DND-41 (cell line): ENCODE data around the gene COG2.

Experiments
- ATAC-seq: fragments of 200-7000 bp; cut with Tn5 transposase; 3 replicates; pipeline ENCODE4 v1.9.1; 2021; ENCODE audit warnings: low read depth; ENCODE audit not compliant: insufficient read depth
- DNase-seq: peaks from one replicate; pipeline ENCODE4 v3.0.0-alpha.2; 2020
- H2AFZ ChIP-seq: 2 replicates; pipeline ENCODE4 v1.6.0; 2012; ENCODE audit warnings: low read depth, low read length
- H3K27ac ChIP-seq: 2 replicates; pipeline ENCODE4 v1.5.1; 2012; ENCODE audit warnings: low read length, inconsistent platforms
- H3K27me3 ChIP-seq: fragments of 200-600 bp; sonication (generic); 2 replicates; pipeline ENCODE4 v1.6.0; 2012; ENCODE audit warnings: low read length, mild to moderate bottlenecking, inconsistent platforms; ENCODE audit not compliant: insufficient read depth, poor library complexity
- H3K36me3 ChIP-seq: 2 replicates; pipeline ENCODE4 v1.5.1; 2012; ENCODE audit warnings: low read length, inconsistent platforms; ENCODE audit not compliant: insufficient read depth
- H3K4me1 ChIP-seq: 2 replicates; pipeline ENCODE4 v1.5.1; 2012; ENCODE audit warnings: mild to moderate bottlenecking, low read length; ENCODE audit not compliant: insufficient read depth
- H3K4me2 ChIP-seq: 2 replicates; pipeline ENCODE4 v1.6.0; 2012; ENCODE audit warnings: mild to moderate bottlenecking, moderate library complexity, low read length, inconsistent platforms; ENCODE audit not compliant: insufficient read depth
- H3K4me3 ChIP-seq, 2 experiments: fragments of 200-600 bp in 1 of 2; shearing (Covaris generic) in 1 of 2; 2 replicates each; pipeline ENCODE4 v1.5.1; 2012 to 2016; ENCODE audit warnings: inconsistent platforms in 2 of 2, low read length in 2 of 2, mild to moderate bottlenecking in 2 of 2, low read depth in 1 of 2, moderate library complexity in 1 of 2
- H3K79me2 ChIP-seq: 2 replicates; pipeline ENCODE4 v1.6.0; 2012; ENCODE audit warnings: low read length, inconsistent platforms; ENCODE audit not compliant: insufficient read depth
- H3K9ac ChIP-seq: 2 replicates; pipeline ENCODE4 v1.6.0; 2012; ENCODE audit warnings: low read depth, mild to moderate bottlenecking, inconsistent platforms, low read length, moderate library complexity
- H3K9me3 ChIP-seq: 2 replicates; pipeline ENCODE4 v1.5.1; 2012; ENCODE audit warnings: low read length, moderate library complexity, mild to moderate bottlenecking, inconsistent platforms; ENCODE audit not compliant: insufficient read depth, severe bottlenecking
- H4K20me1 ChIP-seq: 2 replicates; pipeline ENCODE4 v1.6.0; 2012; ENCODE audit warnings: low read length; ENCODE audit not compliant: insufficient read depth
- EZH2 ChIP-seq: IDR thresholded peaks from 3 replicates; pipeline ENCODE4 v1.6.1; 2012; ENCODE audit warnings: borderline replicate concordance, low read depth, mild to moderate bottlenecking, moderate library complexity, low read length, inconsistent platforms; ENCODE audit not compliant: severe bottlenecking
- TF ChIP-seq, protein P1 (sequence below): IDR thresholded peaks from 2 replicates; pipeline ENCODE4 v1.5.1; 2012; ENCODE audit warnings: borderline replicate concordance, low read length, moderate library complexity, mild to moderate bottlenecking; ENCODE audit not compliant: poor library complexity, severe bottlenecking; ENCODE audit errors: extremely low read depth

The COG2 gene

DNA sequence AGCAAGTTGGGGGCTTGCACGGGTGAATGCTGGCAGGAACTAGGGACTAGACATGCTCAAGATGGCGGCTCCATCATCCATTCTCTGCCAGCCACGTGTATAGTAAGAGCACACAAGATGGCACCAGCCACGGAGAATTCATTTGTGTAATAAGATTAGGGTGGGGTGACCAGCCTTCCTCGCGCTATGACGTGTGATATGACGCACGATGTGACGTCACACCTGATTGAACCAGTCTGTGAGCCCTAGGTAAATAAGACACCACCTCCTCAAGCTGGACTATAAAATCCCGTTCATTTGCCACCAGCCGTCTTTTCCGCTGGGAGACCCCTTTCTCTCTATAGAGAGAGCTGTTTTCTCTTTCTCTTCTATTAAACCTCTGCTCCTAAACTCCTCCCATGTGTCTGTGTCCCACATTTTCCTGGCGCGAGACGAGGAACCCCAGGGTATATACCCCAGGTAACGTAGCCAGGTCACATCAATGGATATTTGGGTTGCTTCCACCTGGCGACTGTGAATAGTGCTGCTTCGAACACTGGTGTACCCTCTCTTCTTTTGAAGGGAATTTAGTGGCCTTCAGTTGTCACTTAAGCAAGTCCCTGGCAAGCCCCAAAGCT lies 18.1 kb upstream of the COG2 start:
- H3K4me3 ChIP-seq, result no peak overlapping the region
- H2AFZ ChIP-seq, result no peak overlapping the region
- ATAC-seq (no peak), DNase-seq (no peak)
- H3K9me3 ChIP-seq, result no peaks in the 10 kb centered on the region
- no peak overlapping the region for H3K9ac ChIP-seq
- H3K79me2 ChIP-seq, result no peaks in the 10 kb centered on the region
- no peak for TF ChIP-seq EZH2
- TF ChIP-seq, protein P1, sequence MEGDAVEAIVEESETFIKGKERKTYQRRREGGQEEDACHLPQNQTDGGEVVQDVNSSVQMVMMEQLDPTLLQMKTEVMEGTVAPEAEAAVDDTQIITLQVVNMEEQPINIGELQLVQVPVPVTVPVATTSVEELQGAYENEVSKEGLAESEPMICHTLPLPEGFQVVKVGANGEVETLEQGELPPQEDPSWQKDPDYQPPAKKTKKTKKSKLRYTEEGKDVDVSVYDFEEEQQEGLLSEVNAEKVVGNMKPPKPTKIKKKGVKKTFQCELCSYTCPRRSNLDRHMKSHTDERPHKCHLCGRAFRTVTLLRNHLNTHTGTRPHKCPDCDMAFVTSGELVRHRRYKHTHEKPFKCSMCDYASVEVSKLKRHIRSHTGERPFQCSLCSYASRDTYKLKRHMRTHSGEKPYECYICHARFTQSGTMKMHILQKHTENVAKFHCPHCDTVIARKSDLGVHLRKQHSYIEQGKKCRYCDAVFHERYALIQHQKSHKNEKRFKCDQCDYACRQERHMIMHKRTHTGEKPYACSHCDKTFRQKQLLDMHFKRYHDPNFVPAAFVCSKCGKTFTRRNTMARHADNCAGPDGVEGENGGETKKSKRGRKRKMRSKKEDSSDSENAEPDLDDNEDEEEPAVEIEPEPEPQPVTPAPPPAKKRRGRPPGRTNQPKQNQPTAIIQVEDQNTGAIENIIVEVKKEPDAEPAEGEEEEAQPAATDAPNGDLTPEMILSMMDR, result no peak
- no peaks in the 10 kb centered on the region for H3K4me1 ChIP-seq
- no peak overlapping the region for H3K4me2 ChIP-seq
- peaks cover 12% of the 10 kb centered on the region for H3K27me3 ChIP-seq
- no peaks in the 10 kb centered on the region for H4K20me1 ChIP-seq
- no peaks in the 10 kb centered on the region for H3K36me3 ChIP-seq
- H3K27ac ChIP-seq, result no peak overlapping the region

- no peak overlapping the region for H3K4me3 ChIP-seq
- ATAC-seq (no peak), DNase-seq (no peak)
- H3K27me3 ChIP-seq, result peaks cover 8% of the 10 kb centered on the region
- H3K4me2 ChIP-seq, result no peak overlapping the region
- no peak overlapping the region for H2AFZ ChIP-seq
- TF ChIP-seq, protein P1, result no peak
- no peak for TF ChIP-seq EZH2
- no peaks in the 10 kb centered on the region for H3K9me3 ChIP-seq
- H4K20me1 ChIP-seq, result no peaks in the 10 kb centered on the region
- no peak overlapping the region for H3K9ac ChIP-seq
- H3K4me1 ChIP-seq, result no peaks in the 10 kb centered on the region
- H3K79me2 ChIP-seq, result no peaks in the 10 kb centered on the region
- no peak overlapping the region for H3K27ac ChIP-seq
- no peaks in the 10 kb centered on the region for H3K36me3 ChIP-seq
Measured at GRCh38 chr1:230626232-230626631, 16.0 kb upstream of the COG2 start.

DNA sequence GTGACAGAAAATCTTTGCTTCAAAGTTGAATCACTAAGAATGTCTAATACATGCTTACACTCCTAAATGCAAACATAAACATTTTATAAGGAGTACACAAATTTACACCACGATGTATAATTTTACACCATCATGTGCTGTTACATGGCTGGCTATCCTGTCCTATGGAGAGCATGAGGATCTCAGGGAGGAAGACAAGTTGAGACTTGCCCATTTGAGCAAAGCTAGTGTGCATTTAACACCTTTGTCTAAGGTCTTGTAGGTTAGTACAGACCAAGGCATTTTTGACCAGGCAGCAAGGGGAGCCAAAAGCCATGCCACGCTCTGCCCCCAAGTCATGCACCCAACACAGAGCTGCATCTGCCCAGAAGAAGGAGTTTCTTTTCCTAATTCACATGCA lies 14.5 kb upstream of the COG2 start:
- Histone ChIP-seq H2AFZ (no peak overlapping the region), H3K36me3 (no peaks in the 10 kb centered on the region), H3K4me1 (no peaks in the 10 kb centered on the region), H3K27me3 (peaks cover 13% of the 10 kb centered on the region), H3K4me3 (no peak overlapping the region), H3K9ac (no peak overlapping the region), H4K20me1 (no peaks in the 10 kb centered on the region), H3K79me2 (no peaks in the 10 kb centered on the region), H3K4me2 (no peak overlapping the region), H3K27ac (no peak overlapping the region), H3K9me3 (no peaks in the 10 kb centered on the region)
- DNase-seq (no peak), ATAC-seq (no peak)
- no peak for TF ChIP-seq EZH2
- TF ChIP-seq, protein P1, result no peak
